Tibial nerve (tissue), 3 donors: Measurements from ENCODE around the gene RPL19.

ENCODE experiments used
- POLR2A ChIP-seq, 2 donors: fragments of 450-650 bp; IDR thresholded peaks; one replicate each; pipeline ENCODE4 v1.6.1; 2017; ENCODE audit warnings: antibody characterized with exemption in 2 of 2, mild to moderate bottlenecking in 2 of 2, moderate library complexity in 2 of 2
- TF ChIP-seq, protein P1 (sequence below), 5 experiments: fragments of 200-600 bp in 3 of 5; fragments of 450-650 bp in 2 of 5; sonication (generic) in 3 of 5; IDR thresholded peaks; one replicate each; pipeline ENCODE4 v1.5.1; 2016 to 2019; ENCODE audit warnings: antibody characterized with exemption in 5 of 5, mild to moderate bottlenecking in 3 of 5, moderate library complexity in 2 of 5

DNA sequence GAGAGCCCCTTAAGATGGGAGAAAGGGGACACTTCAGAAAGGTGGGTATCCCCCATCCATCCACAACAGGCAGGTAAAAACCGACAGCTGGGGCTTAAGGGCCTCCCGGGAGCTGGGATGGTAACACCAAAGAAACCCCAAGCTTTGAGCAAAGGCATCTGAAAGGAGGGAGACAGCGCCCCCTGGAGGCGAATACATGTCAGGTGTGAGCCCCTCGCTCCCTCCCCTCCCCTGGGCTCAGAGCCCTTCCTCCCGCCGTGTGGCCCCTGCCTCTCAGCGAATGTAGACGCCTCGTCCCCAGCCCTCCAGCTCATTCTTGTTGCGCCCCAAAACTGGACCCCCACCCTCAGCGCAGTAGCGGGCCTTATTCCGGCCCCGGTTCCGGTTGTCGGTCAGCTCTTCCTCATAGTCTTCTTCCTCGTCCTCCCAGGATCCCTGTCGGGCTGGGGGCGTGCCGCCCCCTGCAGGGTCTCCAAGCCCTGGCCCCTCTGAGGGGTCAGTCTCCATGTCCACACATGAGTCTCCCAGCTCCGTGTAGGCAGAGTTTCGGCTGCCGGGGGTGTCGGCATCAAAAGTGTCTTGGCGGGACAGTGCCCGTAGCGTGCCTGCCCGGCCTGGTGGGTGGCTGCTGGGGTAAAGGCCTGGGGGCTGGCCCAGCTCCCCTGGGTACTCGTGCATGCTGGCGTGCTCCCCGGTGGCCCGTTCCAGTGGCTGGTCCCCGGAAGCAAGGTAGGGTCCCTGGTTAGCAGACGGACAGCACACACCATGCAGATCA, 25.0 kb upstream of the RPL19 start:
- TF ChIP-seq, protein P1, sequence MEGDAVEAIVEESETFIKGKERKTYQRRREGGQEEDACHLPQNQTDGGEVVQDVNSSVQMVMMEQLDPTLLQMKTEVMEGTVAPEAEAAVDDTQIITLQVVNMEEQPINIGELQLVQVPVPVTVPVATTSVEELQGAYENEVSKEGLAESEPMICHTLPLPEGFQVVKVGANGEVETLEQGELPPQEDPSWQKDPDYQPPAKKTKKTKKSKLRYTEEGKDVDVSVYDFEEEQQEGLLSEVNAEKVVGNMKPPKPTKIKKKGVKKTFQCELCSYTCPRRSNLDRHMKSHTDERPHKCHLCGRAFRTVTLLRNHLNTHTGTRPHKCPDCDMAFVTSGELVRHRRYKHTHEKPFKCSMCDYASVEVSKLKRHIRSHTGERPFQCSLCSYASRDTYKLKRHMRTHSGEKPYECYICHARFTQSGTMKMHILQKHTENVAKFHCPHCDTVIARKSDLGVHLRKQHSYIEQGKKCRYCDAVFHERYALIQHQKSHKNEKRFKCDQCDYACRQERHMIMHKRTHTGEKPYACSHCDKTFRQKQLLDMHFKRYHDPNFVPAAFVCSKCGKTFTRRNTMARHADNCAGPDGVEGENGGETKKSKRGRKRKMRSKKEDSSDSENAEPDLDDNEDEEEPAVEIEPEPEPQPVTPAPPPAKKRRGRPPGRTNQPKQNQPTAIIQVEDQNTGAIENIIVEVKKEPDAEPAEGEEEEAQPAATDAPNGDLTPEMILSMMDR (IDR thresholded peaks at IDR 0.05), result peak; percentile 73 to 92 (median 87)
- TF ChIP-seq POLR2A (IDR thresholded peaks at IDR 0.05), result no peak
